Suppressor macrophage treated with lipopolysaccharide for 4 hours (primary cell): ENCODE measurements around the gene DOCK4.

Experiments used
- DNase-seq: peaks from one replicate; pipeline ENCODE4 v3.0.0-alpha.2; 2020

DOCK4 gene

DNA sequence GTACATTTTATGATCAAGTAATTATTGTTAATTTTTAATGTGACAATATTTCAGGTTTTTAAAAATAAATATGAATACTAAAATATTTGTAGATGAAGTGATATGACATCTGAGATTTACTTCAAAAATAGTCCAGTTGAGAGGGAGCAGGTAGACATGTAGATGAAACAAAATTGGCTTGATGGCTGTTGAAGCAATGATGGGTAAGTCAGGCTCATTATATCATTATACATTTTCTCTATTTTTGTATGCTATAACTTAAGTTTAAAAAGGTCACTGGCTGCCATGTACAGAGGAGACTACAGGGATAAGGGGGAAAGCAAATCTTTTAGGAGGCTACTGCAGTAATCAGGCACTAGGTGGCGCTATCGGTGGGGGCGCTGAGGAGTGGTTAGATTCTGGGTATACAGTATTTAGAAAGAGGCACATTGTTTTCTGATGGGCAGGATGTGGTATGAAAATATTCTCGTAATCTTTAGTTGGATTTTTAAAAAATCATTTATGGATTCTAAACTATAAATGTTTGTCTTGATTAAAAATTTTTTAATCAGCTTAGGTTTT lies 454.1 kb downstream of the DOCK4 start:
- DNase-seq, result peak; percentile 76

DNA sequence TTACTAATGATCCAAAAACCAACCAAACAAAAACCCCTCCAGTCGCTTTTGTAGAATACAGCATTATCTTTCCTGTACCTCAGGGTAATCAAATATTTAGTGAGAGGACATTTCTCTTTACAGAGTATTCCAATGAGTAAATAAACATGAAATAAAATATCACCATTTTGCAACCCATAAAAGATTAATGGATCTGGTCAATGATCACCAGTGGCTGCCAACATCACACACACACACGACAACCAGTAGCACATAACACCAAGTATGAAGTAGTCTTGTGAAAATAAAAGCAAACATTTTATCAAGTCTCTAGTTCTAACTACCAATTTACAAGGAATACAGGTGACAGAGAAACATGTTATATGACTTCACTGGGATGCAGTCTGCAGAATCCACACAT lies 455.3 kb downstream of the DOCK4 start:
- DNase-seq, result no peak

DNA sequence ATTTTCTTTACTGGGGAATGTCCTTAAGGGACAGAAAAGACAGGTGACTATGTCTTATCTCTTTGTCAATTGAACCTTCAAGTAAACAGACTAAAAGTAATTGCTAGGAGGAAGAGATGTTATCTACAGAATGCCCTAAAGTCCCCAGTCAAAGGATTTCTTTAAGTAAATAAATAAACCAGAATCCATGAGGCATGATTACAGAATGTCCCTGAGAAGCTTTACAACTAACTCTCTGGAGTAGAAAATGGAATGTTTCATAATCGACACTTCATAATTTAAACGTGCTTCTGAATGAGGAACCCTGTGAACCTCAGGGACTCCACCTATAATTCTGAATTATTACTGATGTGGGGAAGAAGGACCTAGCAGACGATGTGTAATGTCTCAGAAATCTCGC lies 456.0 kb downstream of the DOCK4 start:
- DNase-seq, result no peak

DNA sequence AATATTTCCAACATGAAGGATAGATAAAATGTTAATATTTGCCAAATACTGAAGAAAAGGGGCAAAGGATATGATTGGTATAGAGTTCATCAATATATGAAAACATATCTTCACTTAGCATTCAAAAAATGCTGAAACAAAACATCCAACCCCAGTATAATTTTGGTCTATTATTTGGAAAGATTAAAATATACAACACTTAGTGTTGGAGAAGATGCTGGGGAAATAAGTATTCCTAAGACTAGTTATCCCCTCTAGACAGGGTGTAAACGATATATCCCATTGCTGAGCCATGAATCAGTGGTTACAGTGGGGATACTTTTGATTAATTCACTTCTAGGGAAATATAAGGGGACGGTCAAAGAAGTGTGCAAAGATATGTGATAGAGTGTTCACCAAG lies 456.6 kb downstream of the DOCK4 start:
- no peak for DNase-seq

DNA sequence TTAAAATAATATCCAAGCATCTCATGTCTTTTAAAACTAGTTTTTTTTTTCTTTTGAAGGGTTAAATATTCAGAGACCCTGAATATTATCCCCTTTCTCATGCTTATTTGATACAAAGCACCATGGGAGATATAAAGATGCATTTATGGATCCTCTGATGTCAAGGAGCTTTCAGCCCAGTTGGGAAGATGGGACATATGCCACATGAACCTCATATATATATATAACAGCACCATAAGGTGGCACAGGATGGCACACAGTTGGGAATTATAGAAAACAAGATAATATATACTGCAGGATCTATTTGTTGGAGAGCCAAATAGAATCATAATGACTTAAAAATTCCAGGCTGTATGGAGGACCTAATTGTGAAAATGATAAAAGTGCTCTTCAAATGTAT lies 458.5 kb downstream of the DOCK4 start:
- DNase-seq, result no peak

DNA sequence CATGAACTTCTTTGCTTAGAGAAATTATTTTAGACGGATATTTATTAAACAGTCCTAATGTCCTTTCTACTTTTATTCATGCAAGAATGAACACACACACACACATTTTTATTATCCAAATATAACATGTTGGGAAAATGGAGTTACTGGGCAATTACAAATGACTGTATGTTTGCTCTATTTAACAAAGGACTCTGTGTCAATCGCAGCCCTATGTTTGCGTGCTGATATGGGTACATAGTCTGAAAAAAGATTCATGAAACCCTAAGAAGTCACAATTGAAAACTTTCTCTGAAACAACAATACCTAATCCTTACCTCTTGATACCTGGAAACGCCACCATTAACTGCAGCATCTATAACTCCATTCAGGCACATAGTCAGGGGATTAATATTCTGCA lies 459.2 kb downstream of the DOCK4 start:
- DNase-seq, result no peak

DNA sequence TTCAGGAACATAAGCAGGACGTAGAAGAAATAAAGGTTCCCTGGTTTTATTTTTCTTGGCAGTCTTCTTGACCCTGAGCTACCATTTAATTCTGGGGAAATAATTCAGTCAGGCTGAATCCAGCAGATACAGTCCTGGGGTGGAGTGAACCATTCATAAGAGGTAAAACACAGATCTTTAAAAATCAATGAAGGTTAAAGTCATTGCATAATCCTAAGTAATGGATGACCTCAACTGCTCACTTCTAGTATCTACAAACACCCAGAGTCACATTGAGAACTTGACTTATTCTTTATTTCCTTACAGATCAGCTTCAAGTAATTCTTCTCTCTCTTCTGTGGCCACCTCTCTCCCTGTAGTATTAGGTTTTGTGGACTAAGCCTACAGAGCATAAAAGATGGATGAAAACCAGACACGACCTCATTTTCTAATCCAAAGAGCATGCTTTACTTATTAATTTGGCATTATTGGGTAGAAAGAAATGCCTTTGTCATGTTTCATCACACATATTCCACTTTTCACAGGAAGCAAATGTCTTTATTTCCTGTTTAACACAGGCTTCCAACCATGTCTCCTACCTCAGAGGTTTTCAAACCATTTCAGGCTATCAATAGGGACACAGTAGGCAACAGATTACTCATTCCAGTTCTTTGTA lies 461.6 kb downstream of the DOCK4 start:
- DNase-seq, result no peak

DNA sequence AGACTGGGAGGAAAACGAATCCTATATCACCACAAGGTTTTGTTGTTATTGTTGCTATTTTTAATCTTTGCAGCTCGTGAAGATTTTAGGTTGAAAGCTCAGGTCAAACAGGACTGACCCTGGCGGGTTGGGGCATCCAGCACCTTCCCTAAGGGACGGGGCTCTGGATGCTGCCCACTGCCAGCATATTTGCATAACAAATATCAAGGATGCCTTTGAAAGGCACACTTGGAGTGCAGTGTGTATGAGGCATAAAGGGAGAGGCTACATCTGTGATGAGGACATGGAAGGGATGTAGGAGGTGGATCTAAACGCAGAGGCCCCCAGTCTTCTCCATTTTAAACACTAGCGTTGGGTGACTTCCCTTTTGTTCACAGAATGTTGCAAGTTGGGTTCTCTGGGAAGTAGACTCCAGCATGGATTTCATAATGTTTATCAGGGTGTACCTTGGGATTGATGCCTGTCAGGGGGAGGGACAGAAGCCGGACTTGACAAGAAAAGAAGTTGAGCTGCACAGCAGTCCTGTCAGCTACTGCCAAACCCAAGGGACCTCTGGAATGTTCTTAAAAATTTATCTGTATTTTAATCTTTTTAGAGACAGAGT lies 462.9 kb downstream of the DOCK4 start:
- DNase-seq, result peak; percentile 22

DNA sequence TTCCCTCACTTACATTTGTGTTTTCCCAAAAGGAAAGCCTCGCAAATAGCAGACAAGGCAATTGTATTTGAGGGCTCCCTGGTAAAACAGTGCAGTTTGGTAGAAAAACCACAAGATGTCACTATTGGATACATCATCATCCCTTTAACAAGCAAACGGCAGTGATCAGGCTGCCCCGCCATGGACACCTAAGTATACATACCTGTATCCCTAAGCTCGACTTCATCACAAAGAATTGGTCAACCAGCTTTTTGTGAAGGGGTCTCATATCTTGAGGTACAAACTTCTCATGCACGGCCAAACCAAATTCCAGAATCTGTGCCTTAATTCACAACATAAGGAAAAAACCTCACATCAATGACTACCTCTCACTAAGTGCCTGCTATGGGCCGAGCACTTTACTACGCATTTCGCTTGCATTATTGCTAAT lies 464.4 kb downstream of the DOCK4 start:
- DNase-seq, result peak; percentile 29

DNA sequence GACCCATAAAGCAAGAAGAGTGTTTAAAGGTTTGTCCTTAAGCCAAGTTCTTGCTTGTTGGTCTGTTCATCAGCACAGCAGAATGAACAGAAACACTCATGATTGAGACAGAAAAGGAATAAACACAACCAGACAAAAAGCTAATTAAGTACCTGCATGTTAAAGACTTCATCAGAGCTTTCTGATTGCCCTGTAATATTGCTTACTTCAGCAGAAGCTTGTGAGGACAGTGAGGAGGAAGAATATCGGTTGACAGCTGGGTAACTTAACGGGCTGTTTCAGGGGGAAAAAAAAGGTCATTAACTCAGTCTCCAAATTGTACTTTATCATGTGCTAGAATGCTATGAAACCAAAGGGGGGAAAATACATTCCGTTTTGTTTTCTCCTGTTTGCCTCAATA lies 465.3 kb downstream of the DOCK4 start:
- DNase-seq, result no peak

DNA sequence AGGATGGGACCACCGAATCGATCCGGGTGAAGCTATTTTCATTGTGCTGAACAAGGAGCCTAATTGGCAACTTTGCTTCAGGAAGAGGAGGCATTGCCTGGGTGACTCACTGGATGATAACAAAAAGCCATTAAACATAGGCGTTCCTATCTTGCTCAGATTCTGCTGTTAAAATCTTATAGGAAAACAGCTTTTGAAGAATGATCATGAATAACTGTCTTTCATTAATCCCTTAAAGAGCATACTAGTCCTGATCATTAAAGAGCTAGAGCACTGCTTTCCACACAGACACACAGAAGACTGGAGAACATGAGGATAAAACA lies 469.7 kb downstream of the DOCK4 start:
- no peak for DNase-seq

DNA sequence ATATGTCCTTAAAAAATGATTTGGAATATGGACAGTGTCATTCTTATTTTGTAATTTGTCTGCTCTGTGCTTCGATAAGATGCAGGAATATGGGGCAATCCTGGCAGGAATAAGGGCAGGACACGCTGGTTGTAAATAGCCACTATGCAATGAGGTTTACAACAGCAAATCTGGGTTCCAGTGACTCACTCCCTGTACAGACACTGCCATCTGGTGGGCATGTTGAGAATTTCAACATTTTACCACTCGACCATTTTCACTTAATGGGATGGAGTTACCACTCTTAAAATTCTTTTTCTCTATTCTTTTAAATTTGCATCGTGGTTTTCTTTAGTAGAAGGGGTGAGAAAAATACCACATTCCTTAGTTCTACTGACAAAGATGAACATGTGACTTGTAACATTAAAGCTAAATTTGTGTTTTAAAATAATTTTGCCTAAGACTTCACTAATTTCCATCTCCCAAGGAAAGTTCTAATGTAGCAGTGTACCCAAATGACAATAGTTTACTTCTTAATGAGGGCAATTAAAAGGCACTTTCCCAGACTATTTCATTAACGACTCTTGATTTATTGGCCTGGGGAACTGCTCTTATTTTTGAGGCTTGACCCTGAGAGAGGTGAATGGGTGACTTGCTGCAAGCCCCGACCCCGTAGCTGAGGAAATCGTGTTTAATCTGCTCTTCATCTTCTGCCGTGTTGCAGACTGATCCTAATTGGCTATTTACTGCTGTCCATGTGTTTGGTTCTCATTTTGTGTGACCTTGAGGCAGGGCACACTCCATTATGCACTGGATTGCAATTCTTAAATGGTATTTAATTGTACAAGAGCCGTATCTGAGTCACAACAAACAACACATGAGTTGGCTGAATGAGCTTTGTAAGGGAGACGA lies 470.3 kb downstream of the DOCK4 start:
- peak; percentile 75 for DNase-seq

DNA sequence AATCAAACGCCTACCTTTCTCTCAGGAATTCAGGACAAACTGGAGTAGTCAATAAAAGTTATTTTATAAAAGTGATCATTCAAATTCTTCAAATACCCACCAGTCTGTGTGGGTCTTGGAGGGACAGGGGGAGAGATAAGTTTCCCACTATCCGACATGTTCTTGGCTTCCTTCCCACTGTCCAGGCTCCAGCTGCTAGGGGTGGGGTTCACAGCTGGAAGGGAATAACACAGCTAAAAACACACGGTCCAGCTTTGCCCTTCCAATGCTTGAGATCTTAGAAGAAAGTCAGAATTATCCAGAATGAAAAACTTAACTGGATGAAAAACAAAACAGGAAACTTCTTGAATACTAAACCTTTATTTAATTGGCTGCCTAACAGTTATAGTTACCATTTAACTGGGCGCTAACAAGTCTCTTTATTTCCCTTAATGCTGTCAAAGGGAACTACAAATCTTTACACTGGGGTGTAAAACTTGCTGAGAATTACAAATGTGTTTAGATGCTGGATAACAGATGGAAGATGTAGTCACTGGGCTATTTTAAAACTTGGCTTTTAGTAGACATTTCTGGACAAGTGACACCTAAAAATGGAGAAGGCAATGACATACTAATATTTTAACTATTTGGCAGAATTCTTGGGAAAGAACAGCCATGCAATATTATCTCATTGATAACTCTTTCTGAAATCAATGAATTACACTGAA lies 471.1 kb downstream of the DOCK4 start:
- DNase-seq, result no peak

DNA sequence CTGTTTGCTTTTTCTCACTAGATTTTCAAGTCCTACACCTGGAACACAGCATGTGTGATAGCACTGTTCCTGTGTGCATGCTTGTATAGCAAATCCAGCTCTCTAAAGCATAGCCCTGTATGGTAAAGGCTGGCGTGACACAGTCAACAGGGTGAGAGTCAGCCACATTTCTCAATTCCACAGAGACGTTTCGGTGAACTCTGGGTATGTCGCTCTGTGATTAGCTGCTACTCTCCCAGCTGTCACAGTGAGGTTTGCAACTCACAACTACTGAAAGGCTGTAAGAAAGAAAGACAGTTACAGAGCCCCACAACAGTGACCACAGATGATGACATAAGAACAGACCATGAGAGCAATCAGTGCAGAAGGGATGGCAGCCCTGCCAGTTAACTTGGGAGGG lies 473.3 kb downstream of the DOCK4 start:
- DNase-seq, result no peak

DNA sequence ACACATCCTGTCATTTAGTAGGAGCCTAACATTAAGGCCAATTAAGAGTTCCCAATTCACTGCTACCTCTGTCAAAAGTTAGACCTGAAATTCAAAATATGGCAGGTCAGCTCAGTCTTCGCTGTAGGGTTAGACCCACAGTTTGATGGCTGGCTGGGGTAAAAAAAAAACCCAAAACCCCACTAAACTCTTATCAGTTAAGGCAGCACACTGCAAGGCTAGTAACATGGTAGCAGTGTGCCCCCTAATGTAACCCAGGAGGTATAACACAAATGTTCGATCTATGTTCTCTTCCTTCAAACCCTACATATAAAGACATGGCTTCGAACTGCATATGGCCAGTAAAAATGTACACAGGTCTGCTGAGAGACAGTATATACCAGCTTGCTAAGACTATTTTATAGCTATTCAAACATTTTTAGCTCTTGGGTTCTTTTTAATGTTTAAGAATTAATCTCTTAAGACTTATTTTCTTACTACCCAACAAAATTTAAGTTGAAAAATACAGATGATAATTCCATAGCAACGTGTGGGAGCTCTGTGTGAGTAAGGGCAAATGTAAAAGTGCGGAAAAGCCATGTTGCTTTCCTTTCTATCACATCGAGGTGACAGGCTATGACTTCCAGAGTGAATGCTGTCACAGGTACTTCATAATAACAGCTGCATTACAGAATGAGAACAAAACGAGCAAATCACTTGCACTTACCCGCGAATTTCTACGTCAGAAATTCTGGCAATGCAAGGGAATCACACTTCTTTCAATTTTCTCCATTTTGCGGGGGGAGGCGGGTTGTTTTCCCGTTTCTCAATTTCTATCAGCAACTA lies 475.5 kb downstream of the DOCK4 start:
- no peak for DNase-seq

DNA sequence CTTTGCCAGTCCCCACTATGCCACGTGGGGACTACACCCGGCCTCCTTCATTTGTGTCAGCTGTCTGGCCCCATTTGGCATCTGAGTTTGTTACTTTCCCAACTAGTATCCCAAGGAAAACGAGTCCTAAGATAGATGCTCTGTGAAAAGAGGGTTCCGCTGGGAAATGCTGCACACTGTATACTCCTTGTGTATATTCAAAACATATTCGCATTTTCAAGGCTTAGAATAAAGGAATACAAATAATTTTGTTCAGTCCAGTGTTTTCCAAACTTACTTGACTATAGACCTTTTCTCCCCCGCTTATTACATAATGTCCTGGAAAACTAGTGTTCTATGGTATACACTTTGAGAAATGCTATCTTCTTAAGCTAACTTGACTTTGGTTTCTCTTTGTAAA lies 476.1 kb downstream of the DOCK4 start:
- no peak for DNase-seq

DNA sequence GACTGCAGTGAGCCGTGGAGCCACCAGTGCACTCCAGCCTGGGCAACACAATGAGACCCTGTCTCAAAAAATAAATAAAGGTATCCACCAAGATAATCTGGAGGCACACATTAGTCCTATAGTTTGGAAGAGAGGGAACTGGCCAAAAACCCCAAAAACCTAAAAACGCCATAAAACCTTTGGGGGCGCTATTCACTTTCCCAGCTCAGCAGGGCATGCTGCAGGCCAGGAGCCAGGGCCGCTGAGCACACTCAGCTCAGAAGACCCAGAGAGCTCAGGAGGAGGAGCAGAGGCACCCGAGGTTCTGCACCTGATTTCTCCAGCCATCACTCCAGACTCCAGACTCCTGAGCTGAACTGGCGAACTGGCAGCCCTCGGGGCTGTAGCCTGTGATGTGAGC lies 476.7 kb downstream of the DOCK4 start:
- DNase-seq, result no peak

DNA sequence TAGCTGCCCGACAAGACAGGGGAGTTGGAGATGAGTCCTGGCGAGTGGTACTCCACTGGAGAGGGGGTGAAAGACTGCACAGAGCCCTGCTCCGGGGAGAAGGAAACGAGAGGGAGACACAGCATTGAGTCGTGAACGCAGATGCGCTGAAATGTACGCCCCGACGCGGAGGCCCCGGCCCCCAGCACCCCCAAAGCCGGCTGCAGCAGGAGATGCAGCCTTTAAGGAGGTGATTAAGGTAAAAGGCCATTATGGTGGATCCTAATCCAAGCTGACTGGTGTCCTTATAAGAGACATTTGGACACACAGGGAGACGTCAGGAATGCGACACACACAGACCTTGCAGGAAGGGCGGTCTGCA lies 477.6 kb downstream of the DOCK4 start:
- DNase-seq, result no peak

DNA sequence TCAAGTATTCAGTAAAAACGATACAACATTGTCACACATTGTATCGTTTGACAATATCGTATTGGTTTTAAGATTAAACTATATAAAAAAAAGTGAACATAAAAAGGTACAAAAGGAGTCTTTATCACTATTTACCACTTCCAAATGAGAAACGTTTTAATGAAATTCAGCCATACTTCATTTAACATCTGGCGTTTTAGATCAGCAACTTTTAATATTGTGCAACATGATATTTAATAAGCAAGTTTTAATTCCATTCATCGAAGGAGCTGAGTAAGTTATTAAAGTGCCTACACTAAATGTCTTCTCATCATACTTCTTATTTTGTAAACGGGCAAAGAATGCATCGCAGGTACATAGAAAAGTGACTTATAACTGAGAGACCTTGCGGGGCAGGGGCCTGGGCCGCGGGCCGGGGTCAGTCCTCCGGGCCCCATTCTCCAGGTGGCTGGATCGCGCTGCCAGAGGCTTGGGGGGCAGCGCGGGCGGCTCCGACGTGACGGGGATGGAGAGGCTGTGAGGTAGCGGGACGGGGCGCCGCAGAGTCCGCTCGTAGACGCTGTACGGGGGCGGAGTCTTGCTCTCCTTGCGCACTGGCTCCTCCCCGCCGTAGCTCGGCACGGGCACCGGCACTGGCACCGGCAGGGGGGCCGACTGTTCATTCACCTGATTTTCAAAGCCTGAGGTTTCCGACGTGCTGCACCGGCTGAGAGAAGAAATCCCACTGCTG lies 478.1 kb downstream of the DOCK4 start:
- no peak for DNase-seq

DNA sequence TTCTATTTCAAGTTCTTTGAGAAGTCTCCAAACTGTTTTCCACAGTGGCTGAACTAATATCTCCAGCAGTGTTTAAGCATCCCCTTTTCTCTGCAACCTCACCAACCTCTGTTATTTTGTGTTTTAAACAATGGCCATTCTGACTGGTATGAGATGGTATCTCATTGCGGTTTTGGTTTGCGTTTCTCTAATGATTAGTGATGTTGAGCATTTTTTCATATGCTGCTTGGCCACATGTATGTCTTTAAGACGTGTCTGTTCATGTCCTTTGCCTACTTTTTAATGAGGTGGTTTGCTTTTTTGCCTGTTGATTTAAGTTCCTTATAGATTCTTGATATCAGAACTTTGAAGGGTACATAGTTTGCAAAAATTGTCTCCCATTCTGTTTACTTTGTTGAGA lies 487.3 kb downstream of the DOCK4 start:
- DNase-seq, result no peak

DNA sequence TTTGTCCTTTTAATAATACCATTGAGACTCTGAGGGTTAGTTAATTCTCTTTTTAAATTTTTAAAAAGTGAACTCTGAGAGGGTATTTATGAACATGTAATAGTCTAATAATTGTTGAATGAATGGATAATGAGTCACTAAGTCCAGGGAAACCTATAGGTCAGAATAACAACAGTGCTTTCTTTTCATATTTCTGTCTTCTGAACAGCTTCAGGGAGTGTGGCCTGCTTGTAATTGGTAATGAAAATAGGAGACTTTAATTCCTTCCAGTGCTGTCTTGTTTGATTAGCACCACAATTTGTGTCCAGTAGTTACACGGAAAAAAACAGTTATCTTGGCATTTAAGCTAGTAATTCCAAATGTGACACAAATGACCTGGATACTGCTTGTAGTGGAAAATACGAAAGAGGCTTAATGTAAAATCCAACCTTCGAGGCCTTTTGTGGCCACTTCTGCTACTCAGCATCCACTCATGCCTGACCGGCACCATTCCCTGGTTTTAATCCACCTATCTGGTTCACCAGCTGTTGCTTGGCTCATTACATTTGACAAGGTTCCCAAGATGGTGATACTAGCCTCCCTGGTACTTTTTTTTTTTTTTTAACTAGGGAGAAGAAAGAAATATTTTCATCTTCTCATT lies 494.7 kb downstream of the DOCK4 start:
- no peak for DNase-seq
